Spleen (tissue), 11 donors: ENCODE data around the gene RINL. TPM values are rescaled to one million over a fixed set of nuclear protein-coding genes. Genes with fewer than 3 reads are reported as not detected.
A peak's percentile ranks its signal among the peaks of the same experiment; 100 is the strongest.

Experiments used
- DNase-seq: peaks from one replicate; pipeline ENCODE4 v3.0.0-alpha.2; 2020
- H3K27ac ChIP-seq, 8 donors: fragments of 200-600 bp; sonication (generic) in 7 of 8; 1 replicate in 4 of 8; 2 replicates in 4 of 8; pipeline versions ENCODE4 v1.5.0 to v1.8.0; 2016 to 2021; ENCODE audit warnings: inconsistent platforms in 4 of 8, mild to moderate bottlenecking in 4 of 8, moderate library complexity in 1 of 8
- H3K27me3 ChIP-seq, 7 donors: fragments of 200-600 bp; sonication (generic) in 6 of 7; replicated peaks in 1 of 7; 1 replicate in 4 of 7; 2 replicates in 3 of 7; pipeline versions ENCODE4 v1.5.0 to v1.8.0; 2016 to 2021; ENCODE audit warnings: inconsistent platforms in 3 of 7, mild to moderate bottlenecking in 1 of 7
- H3K36me3 ChIP-seq, 6 donors: fragments of 200-600 bp; sonication (generic) in 5 of 6; 1 replicate in 4 of 6; 2 replicates in 2 of 6; pipeline versions ENCODE4 v1.5.0 to v1.8.0; 2016 to 2021; ENCODE audit warnings: inconsistent platforms in 2 of 6
- H3K4me1 ChIP-seq, 6 donors: fragments of 200-600 bp; sonication (generic) in 5 of 6; 1 replicate in 3 of 6; 2 replicates in 3 of 6; pipeline versions ENCODE4 v1.5.0 to v1.8.0; 2016 to 2021; ENCODE audit warnings: inconsistent platforms in 3 of 6
- H3K4me3 ChIP-seq, 8 donors: fragments of 200-600 bp; sonication (generic) in 7 of 8; 1 replicate in 4 of 8; 2 replicates in 4 of 8; pipeline versions ENCODE4 v1.5.0 to v1.8.0; 2016 to 2021; ENCODE audit warnings: inconsistent platforms in 4 of 8, mild to moderate bottlenecking in 4 of 8, moderate library complexity in 2 of 8
- H3K9me3 ChIP-seq, 8 donors: fragments of 200-600 bp; sonication (generic) in 7 of 8; 1 replicate in 4 of 8; 2 replicates in 4 of 8; pipeline versions ENCODE4 v1.5.0 to v1.8.0; 2016 to 2021; ENCODE audit warnings: inconsistent platforms in 4 of 8
- CTCF ChIP-seq, 11 experiments: fragments of 200-600 bp in 7 of 11; fragments of 450-650 bp in 4 of 11; sonication (generic) in 4 of 11; IDR thresholded peaks in 8 of 11; conservative IDR thresholded peaks in 3 of 11; 1 replicate in 7 of 11; 2 replicates in 4 of 11; pipeline versions ENCODE4 v1.4.0 to v1.8.0; 2016 to 2021; ENCODE audit warnings: antibody characterized with exemption in 11 of 11, inconsistent platforms in 4 of 11, mild to moderate bottlenecking in 1 of 11
- POLR2A ChIP-seq, 3 donors: fragments of 450-650 bp; IDR thresholded peaks; one replicate each; pipeline ENCODE4 v1.5.1; 2017; ENCODE audit warnings: antibody characterized with exemption in 3 of 3, mild to moderate bottlenecking in 1 of 3
- POLR2AphosphoS5 ChIP-seq, 3 donors: sonication (generic); formaldehyde crosslinking; IDR thresholded peaks; one replicate each; pipeline ENCODE4 v1.5.1; 2017; ENCODE audit warnings: antibody characterized with exemption in 3 of 3
- WGBS, 5 donors: extraction: QIAGEN DNeasy Blood & Tissue Kit in 3 of 5; methylation state at CpG; one replicate each; pipeline versions ENCODE4 v1.1.5 to v1.1.7; 2013 to 2018; 5-methylcytosine and 5-hydroxymethylcytosine counted together
- intact Hi-C: fragments of 100-400 bp; cut with DNase I; formaldehyde crosslinking; loops from one replicate; pipeline ENCODE4 v1.15.0; 2023; ENCODE audit warnings: low total_unique reads
- polyA plus RNA-seq, 3 donors: library from polyadenylated mRNA; stranded (reverse); fragments of 200-250 nt; gene quantifications; one replicate each; pipeline ENCODE4 v1.2.1, GENCODE V29; 2013
- total RNA-seq, 7 donors: library from RNA; depleted of rRNA in 3 of 7; stranded (reverse); fragments of >200 nt in 3 of 7; fragmentation: NEBNext Ultra II Directional in 4 of 7; extraction: Animal tissue kit (Norgen Biotek cat#: 25700) in 4 of 7; gene quantifications; one replicate each; pipeline versions ENCODE4 v1.1.0 to v1.2.1, GENCODE V29; 2016 to 2021
- donor health status: healthy with polysubstance abuse.
- donor health status: DM: no; HTN: no; CAD: no; lungs with moderate emphysema.
- donor health status: DM: no; HTN: no; CAD: no.
- donor health status: Bipolar disorder and iron deficiency.
- donor health status: healthy.
- donor health status: DM: no; HTN: no; CAD: no.
- donor health status: DM: yes; HTN: yes; CAD: no.

Gene RINL
- total and polyA plus RNA-seq, 10 donors = 14.5 to 42.5 (median 27.0) TPM

GRCh38 chr19:38839816-38840582 lies 38.1 kb downstream of the RINL start:
- TF ChIP-seq POLR2A (IDR thresholded peaks at IDR 0.05) (no peak), POLR2AphosphoS5 (IDR thresholded peaks at IDR 0.05) (peak; percentile 32 to 71 (median 44))
- Histone ChIP-seq H3K9me3 (no peaks in the 10 kb centered on the region), H3K4me1 (peaks cover 15 to 92% (median 66%) of the 10 kb centered on the region in 6 donors), H3K4me3 (no peak overlapping the region), H3K27me3 (no peaks in the 10 kb centered on the region), H3K36me3 (peaks cover 12 to 100% (median 99%) of the 10 kb centered on the region in 6 donors), H3K27ac (peak overlapping the region in 6 of 8 donors; percentile 39 to 99 (median 72))
- intact Hi-C loops = no loop called here
- 80 to 89% (median 85%) methylated on average over 28 of the region's 28 CpGs for WGBS, 5 donors
- DNase-seq = no peak

DNA sequence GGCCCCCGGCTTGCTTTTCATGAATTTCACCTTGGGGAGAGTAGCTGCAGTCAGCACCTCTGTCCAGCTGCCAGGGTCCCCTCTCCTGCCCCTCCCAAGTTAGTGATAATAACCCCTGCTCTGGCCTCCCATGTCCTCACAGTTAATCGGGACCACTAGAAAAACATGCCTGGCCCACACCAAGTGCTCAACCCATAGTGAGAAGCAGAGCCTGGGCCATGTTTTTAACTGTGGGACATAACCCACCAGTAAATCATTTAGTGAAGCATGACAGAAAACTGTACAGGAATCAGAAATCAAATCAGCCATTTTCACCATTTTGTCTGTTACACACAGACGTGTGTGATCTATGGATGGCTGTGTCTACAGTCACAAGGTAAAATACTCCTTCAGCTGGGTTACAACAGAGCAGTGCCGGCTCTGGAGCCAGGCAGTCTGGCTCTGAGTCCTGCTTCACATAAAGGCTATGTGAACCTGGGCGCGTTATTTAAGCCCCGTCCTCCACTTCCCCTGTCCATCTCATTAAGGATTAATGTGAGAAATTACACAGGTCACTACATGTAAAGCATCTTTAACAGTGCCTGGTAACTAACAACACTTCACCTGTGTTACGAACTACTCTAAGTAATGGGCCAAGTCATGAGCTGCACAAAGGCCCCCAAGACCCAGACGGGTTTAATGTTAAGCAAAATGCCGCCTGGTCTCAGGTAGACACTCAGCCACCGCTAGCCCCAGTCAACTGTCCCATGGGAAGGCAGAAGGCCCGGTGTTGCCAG lies 38.9 kb downstream of the RINL start:
- no peaks in the 10 kb centered on the region for H3K9me3 ChIP-seq
- no peaks in the 10 kb centered on the region for H3K27me3 ChIP-seq
- H3K4me3 ChIP-seq = no peak overlapping the region
- no peak for DNase-seq
- H3K36me3 ChIP-seq = peaks cover 10 to 98% (median 94%) of the 10 kb centered on the region in 6 donors
- TF ChIP-seq POLR2AphosphoS5 (IDR thresholded peaks at IDR 0.05) (peak in 1 of 3 donors; percentile 4), POLR2A (IDR thresholded peaks at IDR 0.05) (no peak), CTCF (IDR thresholded peaks at IDR 0.05 in 8 of 11, conservative IDR thresholded peaks at IDR 0.05 in 3 of 11) (no peak)
- H3K4me1 ChIP-seq = peaks cover 9 to 83% (median 58%) of the 10 kb centered on the region in 6 donors
- H3K27ac ChIP-seq = peak overlapping the region in 6 of 8 donors; percentile 7 to 99 (median 72)
- 82 to 92% (median 91%) methylated on average over 12 of the region's 12 CpGs for WGBS, 5 donors
- intact Hi-C loops = no loop called here

DNA sequence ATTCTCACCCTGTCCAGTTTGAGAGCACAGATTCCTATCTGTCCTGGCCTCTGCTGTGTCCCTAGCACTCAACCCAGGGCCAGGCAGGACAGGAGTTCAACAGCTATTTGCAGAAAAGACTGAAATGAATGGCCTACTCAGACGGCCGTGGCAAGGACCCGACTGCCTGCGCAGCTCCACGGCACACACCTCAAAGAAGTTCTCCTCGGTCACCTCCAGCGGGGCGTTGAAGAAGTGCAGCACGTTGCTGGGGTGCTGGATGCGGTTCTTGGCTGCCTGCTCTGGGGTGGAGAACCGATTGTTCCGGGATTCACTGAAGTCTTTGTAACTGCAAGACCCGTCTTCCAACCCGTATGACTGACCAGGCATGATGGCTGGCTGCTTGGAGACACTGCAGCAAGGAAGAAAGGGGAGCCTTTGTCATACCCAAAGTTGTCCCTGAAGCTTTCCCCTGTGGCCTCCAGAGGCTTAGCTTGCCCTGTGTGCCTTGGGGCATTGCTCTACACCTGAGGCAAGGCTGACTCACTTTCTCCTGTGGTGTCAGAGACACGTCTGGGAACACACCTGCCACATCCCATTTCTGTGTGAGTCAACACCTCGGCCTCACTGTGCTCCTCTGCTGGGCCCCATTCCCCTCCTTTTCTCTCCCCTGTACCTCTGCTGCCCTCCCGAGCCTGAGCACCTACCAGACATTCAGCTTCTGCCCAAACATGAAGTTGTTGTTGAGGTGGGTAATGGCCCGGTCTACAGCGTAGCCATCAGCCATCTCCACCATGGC lies 39.7 kb downstream of the RINL start:
- WGBS, 5 donors = 75 to 90% (median 86%) methylated on average over 19 of the region's 19 CpGs
- H3K9me3 ChIP-seq = no peaks in the 10 kb centered on the region
- H3K4me1 ChIP-seq = peaks cover 9 to 76% (median 51%) of the 10 kb centered on the region in 6 donors
- intact Hi-C loops = no loop called here
- no peak for TF ChIP-seq CTCF (IDR thresholded peaks at IDR 0.05 in 8 of 11, conservative IDR thresholded peaks at IDR 0.05 in 3 of 11)
- TF ChIP-seq POLR2AphosphoS5 (IDR thresholded peaks at IDR 0.05) = peak; percentile 44 to 73 (median 48)
- TF ChIP-seq POLR2A (IDR thresholded peaks at IDR 0.05) = no peak
- peak; percentile 60 for DNase-seq
- H3K27me3 ChIP-seq = no peaks in the 10 kb centered on the region
- peaks cover 10 to 91% (median 87%) of the 10 kb centered on the region in 6 donors for H3K36me3 ChIP-seq
- H3K27ac ChIP-seq = peak overlapping the region in 6 of 8 donors; percentile 27 to 99 (median 72)
- no peak overlapping the region for H3K4me3 ChIP-seq

DNA sequence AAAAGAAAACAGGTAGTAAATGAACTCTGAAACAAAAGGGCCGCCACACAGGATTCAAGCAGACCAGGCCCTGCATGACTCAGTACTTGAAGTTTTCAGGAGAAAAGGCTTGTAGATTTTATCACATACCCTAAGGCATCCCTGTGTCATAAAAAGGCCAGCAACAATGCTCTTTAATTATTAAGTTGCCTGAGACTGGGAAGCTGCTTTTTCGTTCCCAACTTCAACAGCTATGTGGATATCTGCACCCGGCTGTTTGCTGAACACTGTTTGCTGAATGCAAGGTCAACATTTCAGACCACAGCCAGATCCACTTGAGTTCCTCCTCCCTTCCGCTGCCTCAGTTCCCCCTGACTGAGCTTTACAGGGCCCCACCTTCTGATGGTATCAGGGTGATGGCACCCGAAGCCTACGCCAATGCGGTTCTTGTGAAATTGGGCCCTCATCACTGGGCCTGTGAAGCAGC lies 40.4 kb downstream of the RINL start:
- WGBS, 5 donors = 86 to 92% (median 89%) methylated on average over 4 to 7 of the region's 7 CpGs

More for the DNA sequence above, 40.4 kb downstream of the RINL start:
- Histone ChIP-seq H3K9me3 (no peaks in the 10 kb centered on the region), H3K27me3 (no peaks in the 10 kb centered on the region), H3K4me3 (no peak overlapping the region), H3K4me1 (peaks cover 6 to 74% (median 45%) of the 10 kb centered on the region in 6 donors), H3K36me3 (peaks cover 10 to 83% (median 79%) of the 10 kb centered on the region in 6 donors), H3K27ac (peak overlapping the region in 5 of 8 donors; percentile 46 to 99 (median 72))
- peak; percentile 47 for DNase-seq
- TF ChIP-seq POLR2AphosphoS5 (IDR thresholded peaks at IDR 0.05) = peak in 1 of 3 donors; percentile 41
- no peak for TF ChIP-seq CTCF (IDR thresholded peaks at IDR 0.05 in 8 of 11, conservative IDR thresholded peaks at IDR 0.05 in 3 of 11)
- TF ChIP-seq POLR2A (IDR thresholded peaks at IDR 0.05) = no peak
- intact Hi-C loops = no loop called here
